ENCODE results near the gene FTCD. TPM values are rescaled to one million over a fixed set of nuclear protein-coding genes. Genes with fewer than 3 reads are reported as not detected.
"Not testable (repeated sequence)": the region's sequence is repeated elsewhere in the genome, so short reads cannot be mapped to it uniquely, and the experiment has no call there.

The FTCD gene
- total RNA-seq, 1 donor = 0.54 TPM

DNA sequence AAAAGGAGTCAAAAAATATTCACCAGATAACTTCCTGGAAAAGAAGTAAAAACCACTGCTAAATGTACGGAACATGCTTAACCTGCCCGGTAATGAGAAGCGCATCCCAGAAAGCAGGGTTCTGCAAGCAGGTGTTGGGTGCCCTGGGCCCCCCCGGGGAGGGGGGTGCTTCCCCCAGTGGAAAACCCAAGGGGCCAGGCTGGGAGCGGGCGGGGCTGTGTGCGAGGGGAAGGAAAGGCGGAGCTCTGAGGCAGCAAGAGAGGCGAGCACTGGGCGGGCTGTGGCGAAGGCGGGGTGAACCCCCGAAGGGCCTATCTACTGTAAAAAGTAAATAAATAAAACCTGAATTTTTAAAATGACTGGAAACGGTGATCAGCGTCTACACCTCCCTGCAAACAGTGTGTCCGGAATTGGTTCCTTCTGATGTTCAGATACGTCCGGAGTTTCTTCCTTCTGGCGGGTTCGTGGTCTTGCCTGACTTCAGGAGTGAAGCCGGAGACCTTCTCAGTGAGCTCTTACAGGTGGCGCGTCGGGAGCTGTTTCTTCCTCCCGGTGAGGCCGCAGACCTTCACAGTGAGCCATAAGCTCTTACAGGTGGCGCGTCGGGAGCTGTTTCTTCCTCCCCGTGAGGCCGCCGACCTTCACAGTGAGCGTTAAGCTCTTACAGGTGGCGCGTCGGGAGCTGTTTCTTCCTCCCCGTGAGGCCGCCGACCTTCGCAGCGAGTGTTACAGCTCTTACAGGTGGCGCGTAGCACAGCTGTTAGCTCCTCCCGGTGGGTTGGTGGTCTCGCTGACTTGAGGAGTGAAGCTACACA lies 13.4 kb downstream of the FTCD start:
- no peak for DNase-seq (ENCODE audit: low read depth in 2 of 3, low spot score in 2 of 3)

- not testable (repeated sequence) for DNase-seq (ENCODE audit: low read depth in 2 of 3, low spot score in 2 of 3)
Observed at GRCh38 chr21:46140352-46141003, 14.9 kb downstream of the FTCD start.

DNA sequence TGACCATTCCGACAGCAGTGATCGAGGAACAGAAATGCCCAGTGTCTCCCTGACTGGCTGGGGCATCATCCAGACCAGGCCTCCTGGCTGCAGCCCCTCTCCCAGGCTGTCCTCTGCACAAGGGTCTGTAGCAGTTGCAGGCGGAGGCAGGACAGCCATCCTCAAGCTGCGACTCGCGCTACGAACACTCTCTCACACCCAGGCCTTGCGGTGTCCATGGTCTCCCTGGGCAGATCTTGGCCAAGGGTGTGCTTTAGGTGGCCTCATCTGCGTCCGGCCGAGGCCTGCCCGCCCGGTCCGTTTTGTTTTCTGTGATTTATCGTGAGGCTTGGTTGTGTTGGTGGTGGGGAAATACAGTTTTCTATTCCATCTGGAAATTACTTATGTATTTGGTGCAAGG lies 15.7 kb downstream of the FTCD start:
- DNase-seq (ENCODE audit: low read depth in 2 of 3, low spot score in 2 of 3) = no peak

- DNase-seq (ENCODE audit: low read depth in 2 of 3, low spot score in 2 of 3) = no peak
Observed at GRCh38 chr21:46138383-46138970, 16.9 kb downstream of the FTCD start.

GRCh38 chr21:46137908-46138307 lies 17.5 kb downstream of the FTCD start:
- DNase-seq (ENCODE audit: low read depth in 2 of 3, low spot score in 2 of 3) = no peak

- DNase-seq (ENCODE audit: low read depth in 2 of 3, low spot score in 2 of 3) = no peak
Observed at GRCh38 chr21:46136739-46137349, 18.5 kb downstream of the FTCD start.

- DNase-seq (ENCODE audit: low read depth in 2 of 3, low spot score in 2 of 3) = no peak
Observed at GRCh38 chr21:46135782-46136395, 19.5 kb downstream of the FTCD start.

- no peak for DNase-seq (ENCODE audit: low read depth in 2 of 3, low spot score in 2 of 3)
Observed at GRCh38 chr21:46131838-46132651, 23.3 kb downstream of the FTCD start.

DNA sequence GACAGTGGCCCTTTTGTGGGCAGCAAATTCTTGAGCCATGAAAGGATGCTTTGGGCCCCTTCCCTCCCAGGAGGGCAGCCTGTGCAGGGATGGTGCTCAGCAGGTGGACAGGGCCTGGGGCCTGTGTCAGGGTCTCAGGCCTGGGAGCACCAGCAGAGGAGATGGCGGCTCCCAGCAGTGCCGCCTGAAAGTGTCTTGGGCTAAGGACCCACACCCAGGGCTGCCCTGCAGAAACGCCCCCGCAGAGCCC lies 23.9 kb downstream of the FTCD start:
- no peak for DNase-seq (ENCODE audit: low read depth in 2 of 3, low spot score in 2 of 3)

- no peak for DNase-seq (ENCODE audit: low read depth in 2 of 3, low spot score in 2 of 3)
Observed at GRCh38 chr21:46130831-46131587, 24.4 kb downstream of the FTCD start.

DNA sequence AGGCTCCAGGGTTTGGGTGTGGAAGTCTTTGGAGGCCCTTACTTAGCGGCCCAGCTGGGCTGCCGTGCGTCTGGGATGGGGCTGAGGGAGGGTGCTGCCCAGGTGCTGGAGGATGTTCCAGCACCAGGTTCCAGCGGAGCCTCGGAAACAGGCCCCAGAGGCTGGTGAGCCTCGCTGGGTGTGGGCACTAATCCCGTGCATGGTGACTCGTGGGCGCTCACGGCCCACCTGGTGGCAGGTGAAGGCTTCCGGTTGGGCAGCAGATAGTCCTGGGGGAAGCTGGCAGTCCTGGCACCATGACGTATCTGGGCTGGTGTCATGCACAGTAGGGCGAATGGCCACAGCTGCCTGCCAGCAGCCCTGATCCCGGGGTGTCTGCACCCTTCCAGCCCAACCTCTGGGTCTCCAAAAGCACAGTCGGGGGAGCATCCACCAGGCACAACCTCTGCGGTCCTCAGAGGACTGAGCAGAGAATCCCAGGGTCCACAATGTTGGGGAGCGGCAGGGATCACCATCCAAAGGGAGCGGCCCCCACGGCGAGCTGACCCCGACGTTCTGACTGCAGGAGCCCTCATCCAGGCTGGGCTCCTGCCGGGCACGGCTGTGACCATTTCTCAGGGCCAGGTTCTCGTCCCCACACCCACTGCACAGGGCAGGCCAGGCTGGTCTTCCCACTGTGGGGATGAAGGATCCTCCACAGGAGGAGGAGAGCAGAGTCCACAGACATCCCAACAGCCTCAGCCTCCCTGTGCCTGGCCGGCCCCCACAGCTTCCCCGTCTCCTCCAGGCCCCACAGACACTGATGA lies 25.3 kb downstream of the FTCD start:
- no peak for DNase-seq (ENCODE audit: low read depth in 2 of 3, low spot score in 2 of 3)

GRCh38 chr21:46128933-46129571 lies 26.3 kb downstream of the FTCD start:
- no peak for DNase-seq (ENCODE audit: low read depth in 2 of 3, low spot score in 2 of 3)

DNA sequence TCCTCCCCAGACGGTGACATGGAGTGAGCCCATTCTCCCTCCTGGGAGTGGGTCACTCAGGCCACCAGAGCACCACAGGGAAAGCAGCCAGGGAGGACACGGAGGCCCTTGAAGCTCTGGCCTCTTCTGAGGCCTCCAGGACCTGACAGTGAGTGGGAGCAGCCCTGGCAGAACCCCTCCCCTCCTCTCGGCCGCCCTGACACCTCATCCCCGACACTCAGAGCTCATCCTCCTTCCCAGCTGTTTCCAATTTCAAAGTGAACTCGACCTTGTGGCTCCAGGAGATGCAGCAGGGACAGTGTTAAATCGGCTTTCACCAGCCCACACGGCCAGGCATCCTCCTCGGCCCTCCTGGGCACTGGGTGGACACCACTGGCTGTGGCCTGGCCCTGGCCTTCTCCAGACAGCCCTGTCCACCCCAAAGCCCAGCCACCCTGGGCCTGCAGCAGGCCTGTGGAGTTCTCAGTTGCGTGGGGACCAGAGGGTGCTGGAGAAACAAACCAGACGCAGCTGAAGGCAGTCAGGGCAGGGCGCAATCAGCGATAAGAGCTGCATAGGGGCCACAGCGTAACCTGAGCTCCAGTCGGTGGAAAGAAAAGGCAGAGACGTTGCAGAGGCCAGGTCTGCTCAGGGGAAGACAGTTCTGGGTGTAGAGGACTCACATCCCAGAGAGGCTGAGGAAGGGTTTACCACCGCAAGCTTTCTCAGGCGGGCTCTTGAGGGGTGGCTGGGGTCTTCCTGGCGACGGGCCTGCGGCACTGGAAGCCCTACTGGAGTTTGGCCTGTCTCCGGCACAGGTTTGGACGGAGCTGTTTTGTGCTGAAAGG lies 27.1 kb downstream of the FTCD start:
- no peak for DNase-seq (ENCODE audit: low read depth in 2 of 3, low spot score in 2 of 3)

DNA sequence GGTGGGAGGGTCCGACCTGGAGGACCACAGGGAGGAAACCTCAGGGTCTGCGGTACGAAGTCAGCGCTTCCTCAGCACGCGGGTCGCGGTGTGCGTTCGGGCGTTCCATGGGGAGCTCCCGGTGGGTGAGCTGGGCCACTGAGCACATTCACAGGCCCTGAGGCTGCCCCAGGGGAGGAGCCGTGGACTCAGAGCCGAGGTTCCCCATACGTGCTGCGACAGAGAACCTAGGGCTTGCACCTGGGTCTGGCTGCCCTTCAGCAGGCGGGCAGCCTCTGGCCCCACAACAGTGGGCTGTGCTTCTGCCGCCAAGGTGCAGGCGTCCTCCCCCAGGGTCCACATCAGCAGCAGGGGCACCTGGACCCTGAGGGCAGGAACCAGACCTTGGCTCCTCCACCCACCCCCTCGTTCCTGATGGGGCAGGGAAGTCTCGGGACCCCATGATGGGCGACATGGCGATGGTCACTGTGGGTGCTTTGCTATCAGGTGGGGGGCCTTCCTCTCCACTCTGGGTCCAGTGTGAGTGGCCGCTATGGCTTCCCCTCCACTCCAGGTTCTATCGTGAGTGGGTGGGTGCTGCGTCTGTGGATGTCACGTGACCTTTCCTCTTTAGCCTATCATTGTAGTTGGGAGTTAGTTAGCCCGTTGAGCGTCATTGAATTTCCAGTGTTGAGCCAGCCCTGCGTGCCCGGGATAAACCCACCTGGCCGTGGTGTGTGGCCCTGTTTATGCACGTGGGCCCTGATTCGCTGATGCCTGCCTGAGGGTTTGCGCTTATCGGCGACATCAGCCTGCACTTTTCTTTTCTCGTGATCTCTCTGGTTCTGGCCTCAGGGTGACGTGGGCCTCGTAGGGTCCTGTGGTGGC lies 27.9 kb downstream of the FTCD start:
- no peak for DNase-seq (ENCODE audit: low read depth in 2 of 3, low spot score in 2 of 3)

GRCh38 chr21:46126309-46127238 lies 28.8 kb downstream of the FTCD start:
- DNase-seq (ENCODE audit: low read depth in 2 of 3, low spot score in 2 of 3) = no peak

All from hematopoietic multipotent progenitor cell (in vitro differentiated cells).